H9 (cell line): Measurements from ENCODE around the gene APOA1. TPM values are rescaled to one million over a fixed set of nuclear protein-coding genes. Genes with fewer than 3 reads are reported as not detected.

Source experiments
- DNase-seq: peaks from one replicate; pipeline ENCODE4 v3.0.0-alpha.2; 2017
- H2AFZ ChIP-seq: one replicate; pipeline ENCODE4 v1.6.1; 2013; ENCODE audit warnings: mild to moderate bottlenecking, low read length, control low read depth, moderate library complexity
- H2AK5ac ChIP-seq: 2 replicates; pipeline ENCODE4 v1.6.1; 2013; ENCODE audit warnings: low read length, control low read depth, mixed read lengths; ENCODE audit not compliant: insufficient read length
- H2BK120ac ChIP-seq: one replicate; pipeline ENCODE4 v1.6.1; 2013; ENCODE audit warnings: low read depth, mild to moderate bottlenecking, low read length, control low read depth, inconsistent platforms; ENCODE audit not compliant: poor library complexity, severe bottlenecking
- H2BK12ac ChIP-seq: 2 replicates; pipeline ENCODE4 v1.6.1; 2013; ENCODE audit warnings: low read length, control low read depth, mixed read lengths, low read depth; ENCODE audit not compliant: insufficient read length
- H2BK15ac ChIP-seq: 2 replicates; pipeline ENCODE4 v1.6.1; 2013; ENCODE audit warnings: low read depth, low read length, control low read depth
- H2BK20ac ChIP-seq: one replicate; pipeline ENCODE4 v1.6.1; 2013; ENCODE audit warnings: low read depth, mild to moderate bottlenecking, low read length, control low read depth, inconsistent platforms; ENCODE audit not compliant: poor library complexity, severe bottlenecking
- H2BK5ac ChIP-seq: 2 replicates; pipeline ENCODE4 v1.6.1; 2013; ENCODE audit warnings: low read length, control low read depth, mixed read lengths; ENCODE audit not compliant: insufficient read length
- H3K14ac ChIP-seq: 2 replicates; pipeline ENCODE4 v1.6.1; 2013; ENCODE audit warnings: low read length, control low read depth; ENCODE audit not compliant: insufficient read depth
- H3K18ac ChIP-seq: 2 replicates; pipeline ENCODE4 v1.6.1; 2013; ENCODE audit warnings: low read depth, mild to moderate bottlenecking, mixed read lengths, low read length, control low read depth; ENCODE audit not compliant: insufficient read length
- H3K23ac ChIP-seq: 2 replicates; pipeline ENCODE4 v1.6.1; 2013; ENCODE audit warnings: low read length, control low read depth, mixed read lengths, low read depth; ENCODE audit not compliant: insufficient read length
- H3K23me2 ChIP-seq: 2 replicates; pipeline ENCODE4 v1.6.1; 2013; ENCODE audit warnings: low read depth, mild to moderate bottlenecking, mixed read lengths, low read length, control low read depth; ENCODE audit not compliant: insufficient read length, poor library complexity, severe bottlenecking
- H3K27ac ChIP-seq: 2 replicates; pipeline ENCODE4 v1.5.1; 2013; ENCODE audit warnings: low read length, control low read depth, mixed read lengths, low read depth; ENCODE audit not compliant: insufficient read length
- H3K27me3 ChIP-seq: 2 replicates; pipeline ENCODE4 v1.6.1; 2013; ENCODE audit warnings: low read length, control low read depth, inconsistent platforms; ENCODE audit not compliant: insufficient read depth
- H3K4ac ChIP-seq: 2 replicates; pipeline ENCODE4 v1.6.1; 2013; ENCODE audit warnings: low read depth, mild to moderate bottlenecking, control low read depth, inconsistent platforms, low read length, moderate library complexity
- H3K4me1 ChIP-seq: 2 replicates; pipeline ENCODE4 v1.6.1; 2013; ENCODE audit warnings: low read length, control low read depth, inconsistent platforms; ENCODE audit not compliant: insufficient read depth
- H3K4me2 ChIP-seq: 2 replicates; pipeline ENCODE4 v1.6.1; 2013; ENCODE audit warnings: low read length, control low read depth, mixed read lengths; ENCODE audit not compliant: insufficient read length, insufficient read depth
- H3K56ac ChIP-seq: 2 replicates; pipeline ENCODE4 v1.6.1; 2013; ENCODE audit warnings: low read depth, mild to moderate bottlenecking, mixed read lengths, low read length, control low read depth; ENCODE audit not compliant: insufficient read length
- H3K79me1 ChIP-seq: 2 replicates; pipeline ENCODE4 v1.6.1; 2013; ENCODE audit warnings: low read depth, mild to moderate bottlenecking, moderate library complexity, low read length, control low read depth, inconsistent platforms; ENCODE audit not compliant: insufficient read depth, poor library complexity, severe bottlenecking
- H3K79me2 ChIP-seq: 2 replicates; pipeline ENCODE4 v1.6.1; 2013; ENCODE audit warnings: low read length, control low read depth, inconsistent platforms; ENCODE audit not compliant: insufficient read depth
- H3K9ac ChIP-seq: 2 replicates; pipeline ENCODE4 v1.6.1; 2013; ENCODE audit warnings: low read length, control low read depth, mixed read lengths; ENCODE audit not compliant: insufficient read length; ENCODE audit errors: extremely low read depth
- H3K9me3 ChIP-seq: one replicate; pipeline ENCODE4 v1.6.1; 2013; ENCODE audit warnings: low read depth, low read length, inconsistent platforms; ENCODE audit not compliant: control insufficient read depth
- H3T11ph ChIP-seq: one replicate; pipeline ENCODE4 v1.6.1; 2013; ENCODE audit warnings: mild to moderate bottlenecking, low read length, control low read depth, inconsistent platforms
- H4K20me1 ChIP-seq: one replicate; pipeline ENCODE4 v1.6.1; 2013; ENCODE audit not compliant: control insufficient read depth, insufficient read length, insufficient read depth
- H4K5ac ChIP-seq: 2 replicates; pipeline ENCODE4 v1.6.1; 2013; ENCODE audit warnings: low read depth, mild to moderate bottlenecking, mixed read lengths, low read length, control low read depth; ENCODE audit not compliant: insufficient read length
- H4K8ac ChIP-seq: replicated peaks from 2 replicates; pipeline ENCODE4 v1.6.1; 2013; ENCODE audit warnings: low read length, control low read depth, mixed read lengths, low read depth; ENCODE audit not compliant: insufficient read length
- H4K91ac ChIP-seq: 2 replicates; pipeline ENCODE4 v1.6.1; 2013; ENCODE audit warnings: low read depth, mild to moderate bottlenecking, moderate library complexity, mixed read lengths, low read length, control low read depth; ENCODE audit not compliant: insufficient read length
- H3K27ac Mint-ChIP-seq, 3 experiments: 2 replicates in 2 of 3; 3 replicates in 1 of 3; pipeline ENCODE4 v1.8.0; 2020 to 2021; ENCODE audit warnings: mixed read lengths in 3 of 3, mild to moderate bottlenecking in 1 of 3, moderate library complexity in 1 of 3
- H3K27me3 Mint-ChIP-seq: 2 replicates; pipeline ENCODE4 v1.8.0; 2021; ENCODE audit warnings: low read depth, mild to moderate bottlenecking, moderate library complexity, mixed read lengths
- H3K36me3 Mint-ChIP-seq, 3 experiments: 2 replicates in 2 of 3; 3 replicates in 1 of 3; pipeline ENCODE4 v1.8.0; 2020 to 2021; ENCODE audit warnings: low read depth in 3 of 3, mixed read lengths in 3 of 3; ENCODE audit not compliant: insufficient read depth in 1 of 3
- H3K4me1 Mint-ChIP-seq, 2 experiments: 2 replicates each; pipeline ENCODE4 v1.8.0; 2020; ENCODE audit warnings: mixed read lengths in 2 of 2
- H3K4me3 Mint-ChIP-seq, 2 experiments: 2 replicates in 1 of 2; 3 replicates in 1 of 2; pipeline ENCODE4 v1.8.0; 2020 to 2021; ENCODE audit warnings: mild to moderate bottlenecking in 2 of 2, mixed read lengths in 2 of 2, moderate library complexity in 1 of 2
- H3K9me3 Mint-ChIP-seq, 2 experiments: 2 replicates in 1 of 2; 3 replicates in 1 of 2; pipeline ENCODE4 v1.8.0; 2020; ENCODE audit warnings: mild to moderate bottlenecking in 2 of 2, mixed read lengths in 2 of 2, moderate library complexity in 1 of 2
- CTCF ChIP-seq: fragments of 200-600 bp; sonication (generic); conservative IDR thresholded peaks from 3 replicates; pipeline ENCODE4 v1.8.0; 2021; ENCODE audit warnings: antibody characterized with exemption, mild to moderate bottlenecking
- WGBS: extraction: QIAGEN DNeasy Blood & Tissue Kit; methylation state at CpG from one replicate; pipeline ENCODE4 v1.1.7; 2013; ENCODE audit warnings: missing lambda C conversion rate, low lambda C conversion rate, mixed read lengths; ENCODE audit not compliant: insufficient read length; ENCODE audit errors: extremely low coverage; 5-methylcytosine and 5-hydroxymethylcytosine counted together
- total RNA-seq: library from RNA; stranded (reverse); gene quantifications from 2 replicates; pipeline ENCODE4 v1.2.1, GENCODE V29; 2021

The APOA1 gene
- total RNA-seq, 1 experiment from 2014 or later, result 0.68 TPM

- Histone ChIP-seq H2BK20ac (no peak overlapping the region), H2BK5ac (no peak overlapping the region), H3K14ac (no peak overlapping the region), H3K23me2 (no peaks in the 10 kb centered on the region), H3K27me3 (no peaks in the 10 kb centered on the region), H2BK120ac (no peak overlapping the region), H4K91ac (no peak overlapping the region), H3K27ac (no peak overlapping the region), H3K9me3 (no peaks in the 10 kb centered on the region), H2BK12ac (no peak overlapping the region), H2AK5ac (no peak overlapping the region), H3K79me1 (no peaks in the 10 kb centered on the region), H3K23ac (no peak overlapping the region), H4K8ac (no peak overlapping the region), H3K4me2 (no peak overlapping the region), H4K5ac (no peak overlapping the region), H3K9ac (no peak overlapping the region), H2AFZ (no peak overlapping the region), H4K20me1 (no peaks in the 10 kb centered on the region), H3K18ac (no peak overlapping the region), H3T11ph (no peak overlapping the region), H3K56ac (no peak overlapping the region), H3K4me1 (no peaks in the 10 kb centered on the region; the same call in 1 of the 2 replicates), H2BK15ac (no peak overlapping the region), H3K4ac (no peak overlapping the region), H3K79me2 (no peaks in the 10 kb centered on the region)
- Mint-ChIP-seq H3K36me3 (no peaks in the 10 kb centered on the region), H3K4me3 (no peak overlapping the region), H3K27me3 (peaks cover 12% of the 10 kb centered on the region), H3K27ac (peak overlapping the region in 1 of 3 experiments; percentile 47; a peak in 1 of 7 replicates), H3K9me3 (peaks cover under 1 to 5% of the 10 kb centered on the region in 2 experiments; a peak in 2 of 5 replicates), H3K4me1 (peaks cover 5 to 12% of the 10 kb centered on the region in 2 experiments)
- WGBS, result no CpG with 5 or more reads among the region's 9 CpGs
- TF ChIP-seq CTCF, result no peak
- DNase-seq, result no peak
These were observed 10.5 kb downstream of the APOA1 start for GRCh38 chr11:116826751-116827431.
